A673 (cell line): ENCODE measurements around the gene FKBP5.

ENCODE experiments used
- EZH2 ChIP-seq: fragments of 200-600 bp; sonication (generic); IDR thresholded peaks from 2 replicates; pipeline ENCODE4 v1.6.1; 2017; ENCODE audit warnings: borderline replicate concordance, low read depth, mild to moderate bottlenecking, mixed read lengths, antibody characterized with exemption, low read length; ENCODE audit not compliant: poor library complexity, severe bottlenecking
- TF ChIP-seq, protein P1 (sequence below): fragments of 300-800, 200-600 bp; sonication (generic); conservative IDR thresholded peaks from 2 replicates; pipeline ENCODE4 v1.5.1; 2017; ENCODE audit warnings: low read depth, mild to moderate bottlenecking, antibody characterized with exemption, low read length, moderate library complexity, mixed read lengths

DNA sequence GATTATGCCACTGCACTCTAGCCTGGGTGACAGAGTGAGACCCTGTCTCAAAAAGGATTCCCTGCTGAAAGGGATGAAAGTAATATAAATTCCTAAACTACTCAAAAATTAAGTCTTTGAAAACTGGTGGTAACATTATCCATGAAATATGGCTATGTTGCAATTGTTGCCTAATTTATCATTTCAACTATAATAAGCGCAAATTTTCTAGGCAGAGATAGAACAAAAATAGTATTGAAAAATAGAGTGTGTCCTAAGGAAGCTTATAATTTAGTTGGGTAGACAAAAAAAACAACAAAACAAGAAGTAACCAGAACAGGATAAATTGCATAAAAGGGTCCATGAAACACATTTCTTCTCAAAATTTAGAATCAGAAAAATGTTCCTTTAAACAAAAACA lies 68.0 kb downstream of the FKBP5 start:
- TF ChIP-seq EZH2: no peak
- TF ChIP-seq, protein P1, sequence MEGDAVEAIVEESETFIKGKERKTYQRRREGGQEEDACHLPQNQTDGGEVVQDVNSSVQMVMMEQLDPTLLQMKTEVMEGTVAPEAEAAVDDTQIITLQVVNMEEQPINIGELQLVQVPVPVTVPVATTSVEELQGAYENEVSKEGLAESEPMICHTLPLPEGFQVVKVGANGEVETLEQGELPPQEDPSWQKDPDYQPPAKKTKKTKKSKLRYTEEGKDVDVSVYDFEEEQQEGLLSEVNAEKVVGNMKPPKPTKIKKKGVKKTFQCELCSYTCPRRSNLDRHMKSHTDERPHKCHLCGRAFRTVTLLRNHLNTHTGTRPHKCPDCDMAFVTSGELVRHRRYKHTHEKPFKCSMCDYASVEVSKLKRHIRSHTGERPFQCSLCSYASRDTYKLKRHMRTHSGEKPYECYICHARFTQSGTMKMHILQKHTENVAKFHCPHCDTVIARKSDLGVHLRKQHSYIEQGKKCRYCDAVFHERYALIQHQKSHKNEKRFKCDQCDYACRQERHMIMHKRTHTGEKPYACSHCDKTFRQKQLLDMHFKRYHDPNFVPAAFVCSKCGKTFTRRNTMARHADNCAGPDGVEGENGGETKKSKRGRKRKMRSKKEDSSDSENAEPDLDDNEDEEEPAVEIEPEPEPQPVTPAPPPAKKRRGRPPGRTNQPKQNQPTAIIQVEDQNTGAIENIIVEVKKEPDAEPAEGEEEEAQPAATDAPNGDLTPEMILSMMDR: no peak
